ENCODE data around the gene GPC3.

Gene GPC3

DNA sequence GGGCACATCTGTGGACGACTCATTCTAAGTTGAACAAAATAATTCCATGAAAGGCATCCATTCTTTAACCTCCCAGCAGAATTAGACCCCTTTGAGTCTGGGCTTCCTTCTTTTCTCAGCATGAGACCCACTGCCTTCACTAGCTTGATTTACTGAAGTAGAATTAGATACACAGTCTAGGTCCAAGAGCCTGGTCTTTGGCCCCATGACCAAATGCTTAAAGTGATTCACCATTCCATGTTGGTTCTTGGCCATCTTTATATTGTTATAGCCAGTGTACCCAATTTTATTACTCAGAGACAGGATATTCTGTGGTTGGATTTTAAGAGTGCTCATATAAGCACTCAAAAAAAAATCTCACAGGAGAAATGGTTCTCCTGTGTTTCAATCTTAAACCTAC lies 414.8 kb downstream of the GPC3 start:
- H3K4me3 ChIP-seq (ENCODE audit: low read length), result no peak overlapping the region
- TF ChIP-seq, protein P1, sequence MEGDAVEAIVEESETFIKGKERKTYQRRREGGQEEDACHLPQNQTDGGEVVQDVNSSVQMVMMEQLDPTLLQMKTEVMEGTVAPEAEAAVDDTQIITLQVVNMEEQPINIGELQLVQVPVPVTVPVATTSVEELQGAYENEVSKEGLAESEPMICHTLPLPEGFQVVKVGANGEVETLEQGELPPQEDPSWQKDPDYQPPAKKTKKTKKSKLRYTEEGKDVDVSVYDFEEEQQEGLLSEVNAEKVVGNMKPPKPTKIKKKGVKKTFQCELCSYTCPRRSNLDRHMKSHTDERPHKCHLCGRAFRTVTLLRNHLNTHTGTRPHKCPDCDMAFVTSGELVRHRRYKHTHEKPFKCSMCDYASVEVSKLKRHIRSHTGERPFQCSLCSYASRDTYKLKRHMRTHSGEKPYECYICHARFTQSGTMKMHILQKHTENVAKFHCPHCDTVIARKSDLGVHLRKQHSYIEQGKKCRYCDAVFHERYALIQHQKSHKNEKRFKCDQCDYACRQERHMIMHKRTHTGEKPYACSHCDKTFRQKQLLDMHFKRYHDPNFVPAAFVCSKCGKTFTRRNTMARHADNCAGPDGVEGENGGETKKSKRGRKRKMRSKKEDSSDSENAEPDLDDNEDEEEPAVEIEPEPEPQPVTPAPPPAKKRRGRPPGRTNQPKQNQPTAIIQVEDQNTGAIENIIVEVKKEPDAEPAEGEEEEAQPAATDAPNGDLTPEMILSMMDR (conservative IDR thresholded peaks at IDR 0.05; ENCODE audit: low read length), result no peak
- DNase-seq (ENCODE audit: low read depth), result peak; percentile 36

DNA sequence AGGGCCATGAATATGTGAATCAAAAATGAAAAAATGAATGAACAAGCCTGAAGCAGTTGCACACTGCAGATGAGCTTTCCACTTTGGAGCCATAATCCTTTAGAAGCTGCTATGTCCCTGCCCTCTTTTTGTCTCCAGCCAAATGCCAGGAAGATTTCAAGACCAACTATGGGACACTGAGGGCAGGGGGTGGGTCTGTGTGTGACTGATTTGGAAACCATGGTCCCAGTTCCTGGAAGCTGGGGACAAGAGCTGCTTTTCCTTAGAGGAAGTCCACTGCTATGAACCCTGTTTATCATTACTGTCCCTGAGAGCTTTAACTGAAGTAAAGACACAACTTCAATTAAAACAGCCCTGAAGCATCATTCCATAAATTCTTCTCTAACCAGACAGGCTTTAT lies 416.2 kb downstream of the GPC3 start:
- TF ChIP-seq, protein P1 (conservative IDR thresholded peaks at IDR 0.05; ENCODE audit: low read length), result no peak

DNA sequence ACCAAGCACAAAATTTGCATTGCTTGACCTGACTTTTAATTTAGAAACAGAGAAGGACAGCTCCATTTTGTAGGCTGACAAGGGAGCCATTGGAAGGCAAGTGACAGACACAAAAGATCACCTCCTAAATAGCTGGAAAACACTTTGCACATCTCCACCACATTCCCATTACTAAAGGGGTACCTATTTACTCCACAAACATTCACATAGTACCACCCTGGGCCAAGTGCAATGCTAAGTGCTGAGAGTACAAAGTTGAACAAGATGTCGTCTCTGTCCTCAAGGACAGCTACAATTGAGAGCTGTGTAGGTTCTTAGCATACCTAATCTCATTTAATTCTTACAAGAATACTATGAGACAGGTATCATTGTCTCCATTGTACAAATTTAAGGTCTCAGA lies 417.3 kb downstream of the GPC3 start:
- TF ChIP-seq, protein P1 (conservative IDR thresholded peaks at IDR 0.05; ENCODE audit: low read length), result no peak
- no peak overlapping the region for H3K4me3 ChIP-seq (ENCODE audit: low read length)
- DNase-seq (ENCODE audit: low read depth), result no peak

More for the DNA sequence above, 416.2 kb downstream of the GPC3 start:
- no peak overlapping the region for H3K4me3 ChIP-seq (ENCODE audit: low read length)
- DNase-seq (ENCODE audit: low read depth), result no peak

DNA sequence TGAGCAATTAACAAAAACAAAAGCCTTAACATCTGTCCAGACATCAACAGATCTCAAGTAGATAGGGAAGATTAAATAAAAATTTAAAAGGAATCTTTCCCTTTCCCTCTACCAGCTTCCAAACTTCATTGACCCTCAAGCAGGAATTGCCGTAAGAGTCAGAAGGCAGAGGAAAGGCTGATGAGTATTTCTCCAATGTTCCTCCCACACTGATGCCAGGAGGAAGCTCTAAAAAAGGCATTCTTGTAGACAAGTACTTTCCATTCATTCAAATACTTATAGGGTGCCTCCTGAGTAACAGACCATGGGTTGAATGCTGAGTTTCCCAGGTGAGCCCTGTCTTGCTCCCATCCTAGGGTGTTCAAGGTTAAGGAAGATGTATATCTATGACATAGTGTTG lies 418.5 kb downstream of the GPC3 start:
- H3K4me3 ChIP-seq (ENCODE audit: low read length), result no peak overlapping the region
- no peak for DNase-seq (ENCODE audit: low read depth)
- TF ChIP-seq, protein P1 (conservative IDR thresholded peaks at IDR 0.05; ENCODE audit: low read length), result no peak

DNA sequence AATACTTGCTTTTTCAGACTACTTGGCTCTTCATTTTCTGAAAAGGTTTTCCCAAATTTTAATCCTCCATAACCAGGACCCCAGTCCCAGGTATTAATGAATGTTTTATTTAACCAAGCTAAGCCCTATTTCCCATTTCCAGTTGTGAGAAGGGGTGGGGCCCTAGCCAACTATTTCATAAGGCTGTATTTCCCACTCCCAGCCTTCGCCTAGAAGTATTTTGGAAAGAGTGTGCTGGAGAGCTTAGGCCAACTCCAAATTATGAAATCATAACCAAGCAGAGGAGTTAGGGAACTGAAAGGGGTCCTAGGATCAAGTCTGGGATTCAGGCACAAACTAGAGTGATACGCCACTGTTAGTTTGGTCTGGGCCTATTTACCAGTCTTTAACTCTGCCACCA lies 421.7 kb downstream of the GPC3 start:
- DNase-seq (ENCODE audit: low read depth), result no peak
- TF ChIP-seq, protein P1 (conservative IDR thresholded peaks at IDR 0.05; ENCODE audit: low read length), result no peak
- H3K4me3 ChIP-seq (ENCODE audit: low read length), result no peak overlapping the region

DNA sequence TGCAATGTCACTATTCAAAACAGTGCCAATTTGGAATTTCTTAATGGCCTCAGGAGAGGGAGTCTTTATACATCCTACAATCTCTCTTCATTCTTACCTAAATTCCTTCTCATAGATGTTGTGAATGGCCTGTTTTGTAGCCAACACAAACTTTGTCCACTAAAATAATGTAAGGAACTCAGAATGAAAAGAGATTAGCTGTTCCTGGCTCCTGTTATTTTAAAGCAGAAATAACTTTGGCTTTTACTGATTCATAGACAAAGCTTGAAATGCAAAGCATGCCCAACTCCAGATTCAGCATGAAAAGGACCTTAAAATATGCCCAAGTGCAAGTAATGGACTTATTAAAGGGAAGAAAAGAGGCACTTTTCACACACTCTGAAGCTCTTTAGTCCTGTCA lies 424.1 kb downstream of the GPC3 start:
- TF ChIP-seq, protein P1 (conservative IDR thresholded peaks at IDR 0.05; ENCODE audit: low read length), result no peak
- DNase-seq (ENCODE audit: low read depth), result no peak
- no peak overlapping the region for H3K4me3 ChIP-seq (ENCODE audit: low read length)

DNA sequence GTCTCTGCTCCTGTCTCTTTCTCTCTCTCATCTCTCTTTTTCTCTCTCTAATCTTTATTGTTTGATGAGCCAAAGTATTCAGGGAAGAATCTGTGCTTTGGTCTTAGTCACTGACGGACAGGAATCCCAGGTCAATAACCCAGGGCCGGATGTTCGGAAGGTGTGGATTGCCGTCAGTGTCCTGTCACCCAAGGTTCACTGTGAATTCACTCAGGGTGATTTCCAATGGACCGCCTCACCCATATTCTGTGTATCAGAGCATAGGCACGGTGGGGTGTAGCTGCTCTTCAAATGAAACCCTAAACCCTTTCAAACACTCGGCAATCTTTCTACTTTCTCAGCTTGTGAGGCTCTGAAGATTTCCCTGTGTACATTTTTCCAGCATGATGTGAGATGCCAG lies 425.5 kb downstream of the GPC3 start:
- TF ChIP-seq, protein P1 (conservative IDR thresholded peaks at IDR 0.05; ENCODE audit: low read length), result no peak
- no peak for DNase-seq (ENCODE audit: low read depth)
- no peak overlapping the region for H3K4me3 ChIP-seq (ENCODE audit: low read length)
